HepG2 (cell line): ENCODE measurements around the gene MAIP1. TPM values are rescaled to one million over a fixed set of nuclear protein-coding genes. Genes with fewer than 3 reads are reported as not detected.

Experiments
- AHDC1 ChIP-seq: sonication (generic); formaldehyde crosslinking; IDR thresholded peaks from 2 replicates; pipeline ENCODE4 v1.5.1; 2020; ENCODE audit warnings: mild to moderate bottlenecking, missing genetic modification reagents, borderline replicate concordance
- CBX1 ChIP-seq: IDR thresholded peaks from one replicate; pipeline ENCODE4 v1.6.1; 2016; ENCODE audit warnings: antibody characterized with exemption, low read depth
- IKZF5 ChIP-seq: IDR thresholded peaks from 2 replicates; pipeline ENCODE4 v1.6.1; 2018; ENCODE audit warnings: missing genetic modification reagents, mild to moderate bottlenecking, missing compliant biosample characterization
- KDM1A ChIP-seq: IDR thresholded peaks from 2 replicates; pipeline ENCODE4 v1.6.1; 2016; ENCODE audit warnings: missing compliant biosample characterization
- MAFK ChIP-seq, 2 experiments: IDR thresholded peaks in 1 of 2; conservative IDR thresholded peaks in 1 of 2; 2 replicates each; pipeline ENCODE4 v1.6.1; 2011; ENCODE audit warnings: improper control_type of control experiment in 2 of 2, low read length in 2 of 2
- NR2F1 ChIP-seq, 2 experiments: fragments of 450-650 bp in 1 of 2; formaldehyde crosslinking in 1 of 2; IDR thresholded peaks; 2 replicates each; pipeline versions ENCODE4 v1.5.0 to v1.6.1; 2016 to 2020; ENCODE audit warnings: mild to moderate bottlenecking in 1 of 2, missing compliant biosample characterization in 1 of 2, missing genetic modification reagents in 1 of 2, moderate library complexity in 1 of 2
- SOX13 ChIP-seq, 3 experiments: fragments of 450-650 bp in 1 of 3; sonication (generic) in 1 of 3; formaldehyde crosslinking in 1 of 3; IDR thresholded peaks in 2 of 3; conservative IDR thresholded peaks in 1 of 3; 2 replicates each; pipeline versions ENCODE4 v1.5.0 to v1.6.1; 2016 to 2020; ENCODE audit warnings: antibody characterized with exemption in 1 of 3, mild to moderate bottlenecking in 1 of 3, missing compliant biosample characterization in 1 of 3, missing genetic modification reagents in 1 of 3, moderate library complexity in 1 of 3
- TAF15 ChIP-seq: fragments of 200-400 bp; formaldehyde crosslinking; IDR thresholded peaks from one replicate; pipeline ENCODE4 v1.6.1; 2018; ENCODE audit warnings: mild to moderate bottlenecking, low read depth, low read length; ENCODE audit not compliant: poor library complexity, severe bottlenecking
- ZNF331 ChIP-seq: sonication (generic); formaldehyde crosslinking; IDR thresholded peaks from 2 replicates; pipeline ENCODE4 v1.4.0; 2020; ENCODE audit warnings: missing genetic modification reagents
- ZNF335 ChIP-seq: sonication (generic); formaldehyde crosslinking; IDR thresholded peaks from 2 replicates; pipeline ENCODE4 v1.4.0; 2020; ENCODE audit warnings: missing genetic modification reagents
- ZNF432 ChIP-seq: sonication (generic); formaldehyde crosslinking; IDR thresholded peaks from 2 replicates; pipeline ENCODE4 v1.5.0; 2020; ENCODE audit warnings: missing genetic modification reagents, mild to moderate bottlenecking, borderline replicate concordance
- ZNF570 ChIP-seq: sonication (generic); formaldehyde crosslinking; IDR thresholded peaks from 2 replicates; pipeline ENCODE4 v1.4.0; 2020; ENCODE audit warnings: mild to moderate bottlenecking, missing genetic modification reagents, borderline replicate concordance
- polyA plus RNA-seq, 8 experiments: library from polyadenylated mRNA; depleted of rRNA in 3 of 8; stranded (reverse) in 7 of 8; unstranded in 1 of 8; fragments of >200 nt; fragmentation: Illumina TruSeq in 4 of 8; extraction: Trizol in 4 of 8; gene quantifications; 2 replicates each; pipeline versions ENCODE4 v1.2.1 to v1.2.3, GENCODE V29; 2011 to 2016; ENCODE audit warnings: low read depth in 4 of 8, missing spikeins in 1 of 8, mixed read lengths in 1 of 8; ENCODE audit not compliant: insufficient read depth in 1 of 8
- total RNA-seq, 5 experiments: library from RNA; depleted of rRNA; stranded (reverse); fragments of >200 nt; fragmentation: Illumina TruSeq; extraction: Trizol; gene quantifications; 2 replicates each; pipeline ENCODE4 v1.2.3, GENCODE V29; 2016; ENCODE audit warnings: low read depth in 1 of 5
- TF ChIP-seq, protein P1 (sequence below): IDR thresholded peaks from 2 replicates; pipeline ENCODE4 v1.6.1; 2016; ENCODE audit warnings: low read depth, missing genetic modification reagents, missing compliant biosample characterization

The MAIP1 gene
- total and polyA plus RNA-seq, 2 of the 13 experiments (the other 11 are each of a cell fraction or from before 2014, with no cell fraction given): 22.3 to 72.9 TPM

DNA sequence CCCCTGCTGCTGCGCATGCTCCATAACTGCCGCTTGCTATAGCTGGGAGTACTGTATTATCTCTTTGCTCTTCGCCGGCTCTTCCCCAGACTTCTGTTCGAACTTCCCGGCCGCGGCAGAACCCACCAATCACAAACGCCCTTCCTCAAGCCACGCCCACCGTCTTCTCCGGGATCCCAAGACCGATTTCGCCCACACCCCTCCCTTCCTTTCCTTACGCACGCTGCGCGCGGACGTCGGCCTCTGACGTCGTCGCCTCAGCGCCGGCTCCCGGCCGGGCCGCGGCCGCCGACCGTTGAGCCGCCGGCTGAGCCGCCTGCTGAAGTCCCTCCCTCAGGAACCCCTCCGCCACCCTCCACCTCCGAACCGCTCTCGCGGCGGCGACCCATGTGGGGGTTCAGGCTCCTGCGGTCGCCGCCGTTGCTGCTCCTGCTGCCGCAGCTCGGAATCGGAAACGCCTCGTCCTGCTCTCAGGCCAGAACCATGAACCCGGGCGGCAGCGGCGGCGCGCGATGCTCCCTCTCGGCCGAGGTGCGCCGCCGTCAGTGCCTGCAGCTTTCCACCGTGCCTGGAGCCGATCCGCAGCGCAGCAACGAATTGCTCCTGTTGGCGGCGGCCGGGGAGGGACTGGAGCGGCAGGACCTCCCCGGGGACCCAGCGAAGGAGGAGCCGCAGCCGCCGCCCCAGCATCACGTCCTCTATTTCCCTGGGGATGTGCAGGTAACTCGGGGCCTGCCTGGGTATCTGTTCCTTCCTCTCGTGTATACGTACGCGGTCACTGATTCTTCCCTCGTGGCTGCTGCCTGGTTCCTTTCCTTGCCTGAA is 44.1 kb upstream of the MAIP1 start, which contains the start of gene C2orf69 (continued):
- TF ChIP-seq AHDC1 (CRISPR knock-in tag) (no peak), CBX1 (peak; percentile 28), IKZF5 (CRISPR knock-in tag) (0 out of 2 replicates have a peak, but pooled peaks have one; percentile 71), SOX13 (IDR thresholded peaks at IDR 0.05) (no peak), SOX13 (CRISPR knock-in tag; conservative IDR thresholded peaks at IDR 0.05 in 1 of 2, IDR thresholded peaks at IDR 0.05 in 1 of 2) (no peak; a peak in 1 of 4 replicates), MAFK (conservative IDR thresholded peaks at IDR 0.05 in 1 of 2, IDR thresholded peaks at IDR 0.05 in 1 of 2; ENCODE audit: low read length in 2 of 2) (no peak), ZNF570 (no peak; the same call in 1 of the 2 replicates), ZNF335 (CRISPR knock-in tag) (peak; percentile 64; the same call in 1 of the 2 replicates), ZNF331 (CRISPR knock-in tag) (peak; percentile 88; the same call in 1 of the 2 replicates), TAF15 (peak; percentile 77), KDM1A (CRISPR knock-in tag) (peak; percentile 16; the same call in 1 of the 2 replicates), ZNF432 (CRISPR knock-in tag) (no peak), NR2F1 (CRISPR knock-in tag; IDR thresholded peaks at IDR 0.05) (no peak)
- TF ChIP-seq, protein P1, sequence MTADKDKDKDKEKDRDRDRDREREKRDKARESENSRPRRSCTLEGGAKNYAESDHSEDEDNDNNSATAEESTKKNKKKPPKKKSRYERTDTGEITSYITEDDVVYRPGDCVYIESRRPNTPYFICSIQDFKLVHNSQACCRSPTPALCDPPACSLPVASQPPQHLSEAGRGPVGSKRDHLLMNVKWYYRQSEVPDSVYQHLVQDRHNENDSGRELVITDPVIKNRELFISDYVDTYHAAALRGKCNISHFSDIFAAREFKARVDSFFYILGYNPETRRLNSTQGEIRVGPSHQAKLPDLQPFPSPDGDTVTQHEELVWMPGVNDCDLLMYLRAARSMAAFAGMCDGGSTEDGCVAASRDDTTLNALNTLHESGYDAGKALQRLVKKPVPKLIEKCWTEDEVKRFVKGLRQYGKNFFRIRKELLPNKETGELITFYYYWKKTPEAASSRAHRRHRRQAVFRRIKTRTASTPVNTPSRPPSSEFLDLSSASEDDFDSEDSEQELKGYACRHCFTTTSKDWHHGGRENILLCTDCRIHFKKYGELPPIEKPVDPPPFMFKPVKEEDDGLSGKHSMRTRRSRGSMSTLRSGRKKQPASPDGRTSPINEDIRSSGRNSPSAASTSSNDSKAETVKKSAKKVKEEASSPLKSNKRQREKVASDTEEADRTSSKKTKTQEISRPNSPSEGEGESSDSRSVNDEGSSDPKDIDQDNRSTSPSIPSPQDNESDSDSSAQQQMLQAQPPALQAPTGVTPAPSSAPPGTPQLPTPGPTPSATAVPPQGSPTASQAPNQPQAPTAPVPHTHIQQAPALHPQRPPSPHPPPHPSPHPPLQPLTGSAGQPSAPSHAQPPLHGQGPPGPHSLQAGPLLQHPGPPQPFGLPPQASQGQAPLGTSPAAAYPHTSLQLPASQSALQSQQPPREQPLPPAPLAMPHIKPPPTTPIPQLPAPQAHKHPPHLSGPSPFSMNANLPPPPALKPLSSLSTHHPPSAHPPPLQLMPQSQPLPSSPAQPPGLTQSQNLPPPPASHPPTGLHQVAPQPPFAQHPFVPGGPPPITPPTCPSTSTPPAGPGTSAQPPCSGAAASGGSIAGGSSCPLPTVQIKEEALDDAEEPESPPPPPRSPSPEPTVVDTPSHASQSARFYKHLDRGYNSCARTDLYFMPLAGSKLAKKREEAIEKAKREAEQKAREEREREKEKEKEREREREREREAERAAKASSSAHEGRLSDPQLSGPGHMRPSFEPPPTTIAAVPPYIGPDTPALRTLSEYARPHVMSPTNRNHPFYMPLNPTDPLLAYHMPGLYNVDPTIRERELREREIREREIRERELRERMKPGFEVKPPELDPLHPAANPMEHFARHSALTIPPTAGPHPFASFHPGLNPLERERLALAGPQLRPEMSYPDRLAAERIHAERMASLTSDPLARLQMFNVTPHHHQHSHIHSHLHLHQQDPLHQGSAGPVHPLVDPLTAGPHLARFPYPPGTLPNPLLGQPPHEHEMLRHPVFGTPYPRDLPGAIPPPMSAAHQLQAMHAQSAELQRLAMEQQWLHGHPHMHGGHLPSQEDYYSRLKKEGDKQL (CRISPR knock-in tag): 0 out of 2 replicates have a peak, but pooled peaks have one; percentile 46
